GM23248 (cell line): ENCODE results near the gene MT1G.

Experiments
- EZH2 ChIP-seq: fragments of 200-600 bp; sonication (generic); IDR thresholded peaks from 2 replicates; pipeline ENCODE4 v1.6.1; 2018; ENCODE audit warnings: antibody characterized with exemption, mild to moderate bottlenecking; ENCODE audit not compliant: insufficient read depth, poor library complexity, severe bottlenecking
- EZH2phosphoT487 ChIP-seq: fragments of 200-600 bp; sonication (generic); IDR thresholded peaks from 2 replicates; pipeline ENCODE4 v1.6.1; 2018; ENCODE audit warnings: antibody characterized with exemption, moderate library complexity, mild to moderate bottlenecking, low read depth; ENCODE audit not compliant: insufficient read depth

GRCh38 chr16:56643833-56644232, 24.0 kb downstream of the MT1G start:
- TF ChIP-seq EZH2phosphoT487 (no peak), EZH2 (no peak)
